Measurements from ENCODE around the gene EIF4G1.

EIF4G1 gene

DNA sequence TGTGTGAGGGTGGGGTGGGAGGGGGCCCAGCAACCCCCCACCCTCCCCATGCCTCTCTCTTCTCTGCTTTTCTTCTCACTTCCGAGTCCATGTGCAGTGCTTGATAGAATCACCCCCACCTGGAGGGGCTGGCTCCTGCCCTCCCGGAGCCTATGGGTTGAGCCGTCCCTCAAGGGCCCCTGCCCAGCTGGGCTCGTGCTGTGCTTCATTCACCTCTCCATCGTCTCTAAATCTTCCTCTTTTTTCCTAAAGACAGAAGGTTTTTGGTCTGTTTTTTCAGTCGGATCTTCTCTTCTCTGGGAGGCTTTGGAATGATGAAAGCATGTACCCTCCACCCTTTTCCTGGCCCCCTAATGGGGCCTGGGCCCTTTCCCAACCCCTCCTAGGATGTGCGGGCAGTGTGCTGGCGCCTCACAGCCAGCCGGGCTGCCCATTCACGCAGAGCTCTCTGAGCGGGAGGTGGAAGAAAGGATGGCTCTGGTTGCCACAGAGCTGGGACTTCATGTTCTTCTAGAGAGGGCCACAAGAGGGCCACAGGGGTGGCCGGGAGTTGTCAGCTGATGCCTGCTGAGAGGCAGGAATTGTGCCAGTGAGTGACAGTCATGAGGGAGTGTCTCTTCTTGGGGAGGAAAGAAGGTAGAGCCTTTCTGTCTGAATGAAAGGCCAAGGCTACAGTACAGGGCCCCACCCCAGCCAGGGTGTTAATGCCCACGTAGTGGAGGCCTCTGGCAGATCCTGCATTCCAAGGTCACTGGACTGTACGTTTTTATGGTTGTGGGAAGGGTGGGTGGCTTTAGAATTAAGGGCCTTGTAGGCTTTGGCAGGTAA, 31.1 kb downstream of the EIF4G1 start:
- TF ChIP-seq, protein P1, sequence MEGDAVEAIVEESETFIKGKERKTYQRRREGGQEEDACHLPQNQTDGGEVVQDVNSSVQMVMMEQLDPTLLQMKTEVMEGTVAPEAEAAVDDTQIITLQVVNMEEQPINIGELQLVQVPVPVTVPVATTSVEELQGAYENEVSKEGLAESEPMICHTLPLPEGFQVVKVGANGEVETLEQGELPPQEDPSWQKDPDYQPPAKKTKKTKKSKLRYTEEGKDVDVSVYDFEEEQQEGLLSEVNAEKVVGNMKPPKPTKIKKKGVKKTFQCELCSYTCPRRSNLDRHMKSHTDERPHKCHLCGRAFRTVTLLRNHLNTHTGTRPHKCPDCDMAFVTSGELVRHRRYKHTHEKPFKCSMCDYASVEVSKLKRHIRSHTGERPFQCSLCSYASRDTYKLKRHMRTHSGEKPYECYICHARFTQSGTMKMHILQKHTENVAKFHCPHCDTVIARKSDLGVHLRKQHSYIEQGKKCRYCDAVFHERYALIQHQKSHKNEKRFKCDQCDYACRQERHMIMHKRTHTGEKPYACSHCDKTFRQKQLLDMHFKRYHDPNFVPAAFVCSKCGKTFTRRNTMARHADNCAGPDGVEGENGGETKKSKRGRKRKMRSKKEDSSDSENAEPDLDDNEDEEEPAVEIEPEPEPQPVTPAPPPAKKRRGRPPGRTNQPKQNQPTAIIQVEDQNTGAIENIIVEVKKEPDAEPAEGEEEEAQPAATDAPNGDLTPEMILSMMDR (IDR thresholded peaks at IDR 0.05): no peak
- Histone ChIP-seq H3K36me3 (peaks cover 33% of the 10 kb centered on the region), H3K27me3 (no peaks in the 10 kb centered on the region), H3K9me3 (no peaks in the 10 kb centered on the region), H3K4me3 (ENCODE audit: low read depth in 1 of 2, low read length in 1 of 2) (no peak overlapping the region), H3K27ac (no peak overlapping the region), H3K4me1 (ENCODE audit: control insufficient read depth in 1 of 2, insufficient read depth in 1 of 2, low read depth in 1 of 2, low read length in 1 of 2) (no peaks in the 10 kb centered on the region)

DNA sequence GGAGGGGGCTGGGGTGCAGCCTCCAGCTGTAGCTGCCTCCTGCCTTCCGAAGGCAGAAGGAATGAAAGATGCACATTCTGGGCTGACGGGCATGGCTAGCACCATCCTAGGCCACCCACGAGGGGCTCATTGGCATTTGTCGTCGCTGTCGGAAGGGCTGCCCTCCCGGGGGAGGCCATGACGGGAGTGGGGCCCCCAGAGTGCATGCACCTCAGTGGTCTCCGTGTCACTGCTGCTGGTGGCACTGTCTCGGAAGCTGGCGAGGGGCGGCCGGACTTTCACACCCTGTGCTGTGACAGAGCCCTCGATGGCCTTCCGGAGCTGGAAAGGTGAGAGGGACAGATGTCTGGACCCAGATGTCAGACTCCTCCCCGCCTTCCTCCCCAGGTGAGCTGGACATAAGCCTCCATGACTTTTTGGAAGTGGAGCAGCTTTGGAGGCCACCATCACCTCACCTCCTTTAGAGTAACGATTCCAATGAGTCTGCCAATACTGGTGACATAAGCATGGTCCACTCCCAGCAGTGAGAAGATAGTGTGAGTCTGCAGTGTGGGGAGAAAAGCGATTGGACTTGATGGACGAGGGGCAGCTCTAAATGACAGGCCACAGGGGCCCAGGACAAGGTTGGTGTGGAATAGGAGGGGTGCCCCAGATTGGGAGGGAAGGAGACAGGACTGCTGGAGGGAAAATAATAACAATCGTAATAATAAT, 32.2 kb downstream of the EIF4G1 start:
- Histone ChIP-seq H3K4me1 (ENCODE audit: control insufficient read depth in 1 of 2, insufficient read depth in 1 of 2, low read depth in 1 of 2, low read length in 1 of 2) (no peaks in the 10 kb centered on the region), H3K9me3 (no peaks in the 10 kb centered on the region), H3K4me3 (ENCODE audit: low read depth in 1 of 2, low read length in 1 of 2) (no peak overlapping the region), H3K27ac (no peak overlapping the region), H3K27me3 (no peaks in the 10 kb centered on the region), H3K36me3 (peaks cover 32% of the 10 kb centered on the region)
- TF ChIP-seq, protein P1 (IDR thresholded peaks at IDR 0.05): no peak

DNA sequence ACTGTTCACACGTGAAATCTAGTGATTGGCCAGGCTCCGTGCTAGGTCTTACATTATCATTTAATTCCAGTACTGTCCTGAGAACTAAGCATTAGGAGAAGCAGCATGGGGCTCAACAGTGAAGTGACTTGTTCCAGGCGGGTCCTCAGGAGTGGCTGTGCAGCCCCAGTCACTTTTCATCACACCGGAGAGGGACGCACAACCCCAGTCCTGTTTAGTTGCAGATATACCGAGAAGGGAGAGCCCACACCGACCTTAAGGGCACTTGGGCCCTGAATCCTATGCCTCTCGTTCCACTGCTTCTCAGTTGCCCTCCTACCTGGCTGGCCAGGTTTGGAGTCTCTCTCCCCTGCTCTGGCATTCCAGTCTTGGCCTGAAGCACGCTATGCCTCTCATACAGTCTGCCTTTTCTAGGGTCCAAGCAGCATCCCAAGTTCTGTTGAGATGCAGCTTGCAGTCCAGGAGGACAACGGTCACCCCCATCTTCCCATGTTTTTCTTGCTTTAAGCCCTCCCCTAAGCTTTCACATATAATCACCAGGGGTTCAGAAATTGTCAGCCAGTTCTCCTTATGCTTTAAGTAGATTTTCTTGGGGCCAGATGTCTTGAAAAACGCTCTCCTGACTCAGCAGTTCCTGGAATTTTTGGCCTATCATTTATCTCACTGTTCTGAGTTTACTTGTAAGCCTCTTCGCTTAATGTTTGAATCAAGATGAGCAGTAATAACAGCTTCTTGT, 33.1 kb downstream of the EIF4G1 start:
- Histone ChIP-seq H3K27me3 (no peaks in the 10 kb centered on the region), H3K27ac (no peak overlapping the region), H3K9me3 (no peaks in the 10 kb centered on the region), H3K36me3 (peaks cover 24% of the 10 kb centered on the region), H3K4me1 (ENCODE audit: control insufficient read depth in 1 of 2, insufficient read depth in 1 of 2, low read depth in 1 of 2, low read length in 1 of 2) (no peaks in the 10 kb centered on the region), H3K4me3 (ENCODE audit: low read depth in 1 of 2, low read length in 1 of 2) (no peak overlapping the region)
- TF ChIP-seq, protein P1 (IDR thresholded peaks at IDR 0.05): no peak

DNA sequence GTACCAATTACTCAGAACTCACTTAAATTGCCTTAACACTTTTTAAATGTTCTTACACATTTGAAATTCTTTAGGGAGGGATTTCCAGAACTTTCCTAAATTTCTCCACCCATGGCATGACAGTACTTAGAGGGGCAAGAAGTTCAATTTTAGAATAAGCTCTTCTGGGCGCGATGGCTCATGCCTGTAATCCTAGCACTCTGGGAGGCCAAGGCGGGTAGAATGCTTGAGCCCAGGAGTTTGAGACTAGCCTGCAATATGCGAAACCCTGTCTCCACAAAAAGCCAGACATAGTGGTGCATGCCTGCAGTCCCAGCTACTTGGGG, 33.6 kb downstream of the EIF4G1 start:
- H3K4me1 ChIP-seq (ENCODE audit: control insufficient read depth in 1 of 2, insufficient read depth in 1 of 2, low read depth in 1 of 2, low read length in 1 of 2): no peaks in the 10 kb centered on the region
- no peaks in the 10 kb centered on the region for H3K27me3 ChIP-seq
- no peak overlapping the region for H3K4me3 ChIP-seq (ENCODE audit: low read depth in 1 of 2, low read length in 1 of 2)
- peaks cover 19% of the 10 kb centered on the region for H3K36me3 ChIP-seq
- TF ChIP-seq, protein P1 (IDR thresholded peaks at IDR 0.05): no peak
- H3K27ac ChIP-seq: no peak overlapping the region
- H3K9me3 ChIP-seq: no peaks in the 10 kb centered on the region

DNA sequence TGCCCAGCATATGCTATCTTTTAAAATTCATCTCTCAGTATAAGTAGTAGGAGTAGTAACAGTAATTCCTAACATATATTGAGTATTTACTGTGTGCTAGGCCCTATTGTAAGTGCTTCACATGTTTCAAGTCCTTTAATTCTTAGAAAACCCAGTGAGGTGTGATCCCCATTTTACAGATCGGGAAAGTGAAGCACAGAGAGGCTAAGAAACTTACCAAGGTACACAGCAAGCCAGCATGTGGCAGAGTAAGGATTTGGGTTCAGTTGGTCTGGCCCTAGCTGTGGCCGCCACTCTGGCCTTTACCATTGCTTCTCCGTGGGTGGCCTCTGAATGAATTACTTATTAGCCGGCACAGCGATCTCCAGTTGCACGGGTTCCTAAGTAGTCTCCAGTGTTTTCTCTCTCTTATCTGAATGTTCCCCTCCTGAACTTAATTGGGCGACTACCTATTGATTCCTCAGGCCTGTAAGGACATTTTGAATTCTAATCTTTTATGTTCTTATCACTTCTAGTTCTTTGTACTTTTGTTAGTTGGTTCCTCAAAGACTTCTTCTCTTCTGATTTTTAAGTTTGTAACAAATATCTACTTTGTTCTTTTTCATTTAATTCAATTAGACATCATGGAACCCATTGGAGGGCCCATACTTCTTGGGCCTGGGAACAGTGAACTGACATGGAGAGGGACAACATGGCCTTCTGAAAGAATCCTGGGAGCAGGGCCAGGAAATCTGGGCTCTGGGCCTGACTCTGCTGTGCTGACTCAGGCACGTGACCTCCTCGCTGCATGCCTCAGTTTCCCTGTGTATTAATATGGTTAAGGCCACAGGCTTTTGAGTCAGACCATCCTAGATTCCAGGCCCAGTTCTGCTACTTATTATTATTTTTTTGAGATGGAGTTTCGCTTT, 35.4 kb downstream of the EIF4G1 start:
- Histone ChIP-seq H3K27me3 (no peaks in the 10 kb centered on the region), H3K4me3 (ENCODE audit: low read depth in 1 of 2, low read length in 1 of 2) (no peak overlapping the region), H3K9me3 (no peaks in the 10 kb centered on the region), H3K36me3 (peaks cover 4% of the 10 kb centered on the region), H3K4me1 (ENCODE audit: control insufficient read depth in 1 of 2, insufficient read depth in 1 of 2, low read depth in 1 of 2, low read length in 1 of 2) (no peaks in the 10 kb centered on the region), H3K27ac (no peak overlapping the region)
- TF ChIP-seq, protein P1 (IDR thresholded peaks at IDR 0.05): no peak
